ENCODE data around the gene DIPK1C. TPM values are rescaled to one million over a fixed set of nuclear protein-coding genes. Genes with fewer than 3 reads are reported as not detected.

DIPK1C gene
- total and polyA plus RNA-seq, 10 of the 15 experiments (the other 5 are each of a cell fraction or from before 2014, with no cell fraction given): not detected

DNA sequence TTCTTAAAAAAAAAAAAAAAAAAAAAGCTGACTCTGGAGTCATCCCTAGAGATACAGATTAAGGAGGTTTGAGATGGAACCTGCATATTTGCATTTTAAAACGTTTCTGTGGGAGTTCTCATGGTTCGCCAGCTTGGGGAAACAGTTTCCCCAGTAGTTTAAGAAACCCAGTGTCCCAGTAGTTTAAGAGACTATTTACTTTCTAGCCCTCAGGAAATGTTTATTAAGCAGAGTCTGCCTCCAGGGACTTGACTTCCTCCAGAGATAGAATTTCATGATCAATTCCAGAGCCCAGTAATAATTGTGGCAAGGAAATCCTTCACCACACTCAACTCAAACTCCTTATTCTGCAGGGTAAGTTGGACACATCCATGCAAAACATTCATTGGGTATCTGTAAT, 39.1 kb downstream of the DIPK1C start (continued):
- TF ChIP-seq, protein P1, sequence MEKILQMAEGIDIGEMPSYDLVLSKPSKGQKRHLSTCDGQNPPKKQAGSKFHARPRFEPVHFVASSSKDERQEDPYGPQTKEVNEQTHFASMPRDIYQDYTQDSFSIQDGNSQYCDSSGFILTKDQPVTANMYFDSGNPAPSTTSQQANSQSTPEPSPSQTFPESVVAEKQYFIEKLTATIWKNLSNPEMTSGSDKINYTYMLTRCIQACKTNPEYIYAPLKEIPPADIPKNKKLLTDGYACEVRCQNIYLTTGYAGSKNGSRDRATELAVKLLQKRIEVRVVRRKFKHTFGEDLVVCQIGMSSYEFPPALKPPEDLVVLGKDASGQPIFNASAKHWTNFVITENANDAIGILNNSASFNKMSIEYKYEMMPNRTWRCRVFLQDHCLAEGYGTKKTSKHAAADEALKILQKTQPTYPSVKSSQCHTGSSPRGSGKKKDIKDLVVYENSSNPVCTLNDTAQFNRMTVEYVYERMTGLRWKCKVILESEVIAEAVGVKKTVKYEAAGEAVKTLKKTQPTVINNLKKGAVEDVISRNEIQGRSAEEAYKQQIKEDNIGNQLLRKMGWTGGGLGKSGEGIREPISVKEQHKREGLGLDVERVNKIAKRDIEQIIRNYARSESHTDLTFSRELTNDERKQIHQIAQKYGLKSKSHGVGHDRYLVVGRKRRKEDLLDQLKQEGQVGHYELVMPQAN (conservative IDR thresholded peaks at IDR 0.05): no peak
- TF ChIP-seq SMAD5 (IDR thresholded peaks at IDR 0.05; ENCODE audit: low read depth) (no peak), CBX3 (IDR thresholded peaks at IDR 0.05; ENCODE audit: borderline replicate concordance, low read depth) (no peak), PML (IDR thresholded peaks at IDR 0.05; ENCODE audit: low read length) (no peak)

DNA sequence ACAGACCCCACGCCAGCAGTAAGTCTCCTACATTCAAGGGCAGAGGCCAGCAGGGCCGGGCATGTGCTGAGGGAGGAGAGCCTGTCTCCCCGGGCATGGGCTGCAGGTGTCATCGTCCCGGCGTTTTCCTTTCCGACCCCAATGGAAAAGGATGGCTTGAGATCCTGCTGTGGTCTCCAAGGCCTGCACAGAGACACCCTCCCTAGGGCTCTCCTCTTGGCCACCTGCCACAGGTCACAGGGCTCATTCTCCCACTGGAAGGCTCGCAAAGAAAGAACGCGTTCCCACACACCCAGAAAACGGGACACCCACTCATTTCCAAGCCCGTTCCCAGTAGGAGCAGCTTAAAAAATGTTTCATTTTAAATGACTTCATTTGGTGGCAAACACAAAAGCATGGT, 41.0 kb downstream of the DIPK1C start:
- BruUV-seq (replicated peaks): no TSS peak
- FAIRE-seq (no peak), ATAC-seq (no peak), DNase-seq (ENCODE audit: low read depth, low spot score) (no peak)
- TF ChIP-seq HDAC6 (IDR thresholded peaks at IDR 0.05; ENCODE audit: unreplicated experiment) (no peak), SP1 (IDR thresholded peaks at IDR 0.05; ENCODE audit: low read depth, low read length) (no peak), DPF2 (IDR thresholded peaks at IDR 0.05) (no peak), MXI1 (IDR thresholded peaks at IDR 0.05; ENCODE audit: low read depth, low read length) (no peak), TCF7 (IDR thresholded peaks at IDR 0.05; ENCODE audit: borderline replicate concordance) (no peak), RUNX3 (IDR thresholded peaks at IDR 0.05; ENCODE audit: low read length) (no peak), NR2F1 (conservative IDR thresholded peaks at IDR 0.05) (no peak)
- TF ChIP-seq, protein P2, sequence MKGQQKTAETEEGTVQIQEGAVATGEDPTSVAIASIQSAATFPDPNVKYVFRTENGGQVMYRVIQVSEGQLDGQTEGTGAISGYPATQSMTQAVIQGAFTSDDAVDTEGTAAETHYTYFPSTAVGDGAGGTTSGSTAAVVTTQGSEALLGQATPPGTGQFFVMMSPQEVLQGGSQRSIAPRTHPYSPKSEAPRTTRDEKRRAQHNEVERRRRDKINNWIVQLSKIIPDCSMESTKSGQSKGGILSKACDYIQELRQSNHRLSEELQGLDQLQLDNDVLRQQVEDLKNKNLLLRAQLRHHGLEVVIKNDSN (IDR thresholded peaks at IDR 0.05; ENCODE audit: borderline replicate concordance, extremely low read length, insufficient read depth, low read depth, low read length): no peak
- TF ChIP-seq, protein P3, sequence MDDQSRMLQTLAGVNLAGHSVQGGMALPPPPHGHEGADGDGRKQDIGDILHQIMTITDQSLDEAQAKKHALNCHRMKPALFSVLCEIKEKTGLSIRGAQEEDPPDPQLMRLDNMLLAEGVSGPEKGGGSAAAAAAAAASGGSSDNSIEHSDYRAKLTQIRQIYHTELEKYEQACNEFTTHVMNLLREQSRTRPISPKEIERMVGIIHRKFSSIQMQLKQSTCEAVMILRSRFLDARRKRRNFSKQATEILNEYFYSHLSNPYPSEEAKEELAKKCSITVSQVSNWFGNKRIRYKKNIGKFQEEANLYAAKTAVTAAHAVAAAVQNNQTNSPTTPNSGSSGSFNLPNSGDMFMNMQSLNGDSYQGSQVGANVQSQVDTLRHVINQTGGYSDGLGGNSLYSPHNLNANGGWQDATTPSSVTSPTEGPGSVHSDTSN (IDR thresholded peaks at IDR 0.05; ENCODE audit: insufficient replicate concordance, low read depth, low read length): no peak
- SMC1A ChIA-PET (ENCODE audit: uncharacterized antibody, unreplicated experiment): no interaction called here
- H3K9me3 ChIP-seq (replicated peaks; ENCODE audit: control insufficient read depth, insufficient read depth, low read length): no peaks in the 10 kb centered on the region
- intact Hi-C loops (cut with micrococcal nuclease; ENCODE audit: unreplicated experiment): no loop called here
- no peaks in the 10 kb centered on the region for H3K79me2 ChIP-seq (ENCODE audit: control insufficient read depth, insufficient read depth, low read length)
- no peak overlapping the region for H3K27ac ChIP-seq (ENCODE audit: control insufficient read depth, insufficient read depth)
- H3K27me3 ChIP-seq (replicated peaks in 1 of 2; ENCODE audit: control insufficient read depth in 2 of 2, insufficient read depth in 2 of 2, low read length in 1 of 2): peaks cover 4 to 7% of the 10 kb centered on the region in 2 experiments; a peak in 3 of 4 replicates
- CTCF ChIA-PET: no interaction called here
- H4K20me1 ChIP-seq (ENCODE audit: control insufficient read depth, insufficient read depth): no peaks in the 10 kb centered on the region
- H3K9ac ChIP-seq (ENCODE audit: control insufficient read depth, insufficient read depth, low read length): no peak overlapping the region
- POLR2A ChIA-PET: no interaction called here
- H3K4me1 ChIP-seq (ENCODE audit: control insufficient read depth, insufficient read depth, low read length): no peaks in the 10 kb centered on the region
- H2AFZ ChIP-seq (ENCODE audit: control insufficient read depth, low read depth, low read length): no peak overlapping the region
- H3K36me3 ChIP-seq (ENCODE audit: control insufficient read depth in 2 of 2, insufficient read depth in 2 of 2, low read length in 1 of 2): no peaks in the 10 kb centered on the region
- RAD21 ChIA-PET (ENCODE audit: unreplicated experiment): no interaction called here
- H3K4me2 ChIP-seq (ENCODE audit: control insufficient read depth, insufficient read depth): no peak overlapping the region
- in situ Hi-C loops (cut with MboI): no loop called here
- 40% methylated on average over 12 of the region's 12 CpGs for WGBS (ENCODE audit: insufficient coverage, insufficient replicate concordance, low lambda C conversion rate, missing lambda C conversion rate)
- H3K4me3 ChIP-seq: no peak overlapping the region
